CMK (cell line): ENCODE data around the gene REP15.
"Not testable (repeated sequence)": the region's sequence is repeated elsewhere in the genome, so short reads cannot be mapped to it uniquely, and the experiment has no call there.

ENCODE experiments used
- DNase-seq: peaks from one replicate; pipeline ENCODE4 v3.0.0-alpha.2; 2010; ENCODE audit warnings: low read depth

REP15 gene

DNA sequence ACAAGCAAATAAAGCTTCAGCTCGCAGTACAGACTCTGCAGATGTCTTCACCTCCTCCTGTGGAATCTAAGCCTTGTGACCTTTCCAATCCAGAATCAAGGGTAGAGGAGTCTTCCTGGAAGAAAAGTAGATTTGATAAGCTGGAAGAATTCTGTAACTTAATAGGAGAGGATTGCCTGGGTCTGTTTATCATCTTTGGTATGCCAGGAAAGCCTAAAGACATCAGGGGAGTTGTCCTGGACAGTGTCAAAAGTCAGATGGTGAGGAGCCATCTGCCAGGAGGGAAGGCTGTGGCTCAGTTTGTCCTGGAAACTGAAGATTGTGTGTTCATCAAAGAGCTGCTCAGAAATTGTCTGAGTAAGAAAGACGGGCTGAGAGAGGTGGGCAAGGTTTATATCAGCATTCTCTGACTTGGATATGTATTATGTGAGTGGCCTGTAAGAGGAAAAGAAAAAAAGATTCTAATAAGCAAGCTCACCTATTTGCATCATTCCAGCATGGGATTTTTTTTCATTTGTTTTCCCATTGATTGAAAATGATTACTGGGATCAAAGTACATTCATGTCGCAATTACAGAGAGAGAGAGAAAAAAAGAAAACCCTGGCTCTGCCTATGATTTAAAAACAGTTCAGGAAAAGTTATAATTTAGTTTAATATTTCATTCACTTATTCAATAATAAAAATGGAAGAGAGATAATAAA is 767 bp downstream of the REP15 start:
- no peak for DNase-seq

DNA sequence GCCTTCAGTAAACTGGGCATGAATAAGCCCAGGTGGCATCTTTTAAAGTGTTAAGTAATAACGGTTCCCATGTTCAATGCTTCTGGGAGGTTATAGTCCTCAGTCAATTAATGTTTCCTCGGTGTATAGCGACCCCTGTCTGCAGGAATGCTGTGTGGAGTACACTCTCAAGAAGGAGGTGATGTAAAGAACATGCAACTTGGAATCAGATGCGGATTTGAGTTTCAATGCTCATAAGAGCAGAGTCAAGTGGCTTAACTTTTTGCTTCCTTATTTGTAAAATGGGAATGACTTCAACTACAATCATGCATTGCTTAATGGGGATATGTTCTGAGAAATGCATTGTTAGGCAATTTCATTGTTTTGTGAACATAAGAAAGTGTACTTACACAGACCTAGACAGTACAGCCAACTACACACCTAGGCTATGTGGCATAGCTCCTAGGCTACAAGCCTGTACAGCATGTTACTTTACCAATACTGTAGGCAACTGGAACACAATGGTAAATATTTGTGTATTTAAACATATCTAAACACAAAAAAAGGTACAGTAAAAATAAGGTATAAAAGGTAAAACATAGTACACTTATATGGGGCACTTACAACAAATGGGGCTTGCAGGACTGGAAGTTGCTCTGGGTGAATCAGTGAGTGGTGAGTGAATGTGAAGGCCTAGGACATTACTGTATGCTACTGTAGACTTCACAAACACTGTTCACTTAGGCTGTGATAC is 7.6 kb downstream of the REP15 start:
- DNase-seq, result peak; percentile 56

DNA sequence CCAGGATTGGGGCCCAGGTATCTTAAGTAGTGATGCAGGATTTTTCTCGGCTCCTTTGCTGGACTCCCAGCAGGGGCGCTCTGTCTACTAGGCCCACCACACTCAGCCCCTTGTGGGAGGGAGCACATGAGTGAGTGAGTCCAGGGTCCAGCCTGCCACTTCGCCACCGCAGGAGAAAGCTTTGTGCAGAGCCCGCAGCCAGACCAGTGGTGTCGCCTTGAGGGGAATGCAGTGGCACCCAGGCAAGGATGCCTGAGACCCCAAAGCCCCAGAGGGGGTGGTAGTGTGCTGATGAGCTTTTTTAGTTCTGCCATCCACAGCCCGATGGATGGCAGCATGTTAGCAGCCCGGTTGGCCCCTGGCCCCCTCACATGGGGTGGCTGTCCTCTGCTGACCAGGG is 9.0 kb downstream of the REP15 start:
- DNase-seq, result no peak

DNA sequence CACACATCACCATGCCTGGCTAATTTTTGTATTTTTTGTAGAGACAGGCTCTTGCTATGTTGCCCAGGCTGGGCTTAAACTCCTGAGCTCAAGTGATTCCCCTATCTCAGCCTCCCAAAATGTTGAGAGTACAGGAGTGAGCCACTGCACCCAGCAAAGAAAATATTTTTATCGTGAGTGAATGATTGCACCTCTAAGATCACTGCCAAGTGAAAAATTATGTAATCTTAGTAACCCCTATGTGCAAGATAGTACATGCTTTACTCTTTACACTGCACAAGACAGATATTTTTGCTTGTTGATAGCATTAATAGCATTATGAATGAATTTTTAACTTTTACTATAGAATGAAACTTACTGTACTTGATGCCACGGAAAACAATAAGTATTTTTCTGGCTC is 11.0 kb downstream of the REP15 start:
- no peak for DNase-seq

DNA sequence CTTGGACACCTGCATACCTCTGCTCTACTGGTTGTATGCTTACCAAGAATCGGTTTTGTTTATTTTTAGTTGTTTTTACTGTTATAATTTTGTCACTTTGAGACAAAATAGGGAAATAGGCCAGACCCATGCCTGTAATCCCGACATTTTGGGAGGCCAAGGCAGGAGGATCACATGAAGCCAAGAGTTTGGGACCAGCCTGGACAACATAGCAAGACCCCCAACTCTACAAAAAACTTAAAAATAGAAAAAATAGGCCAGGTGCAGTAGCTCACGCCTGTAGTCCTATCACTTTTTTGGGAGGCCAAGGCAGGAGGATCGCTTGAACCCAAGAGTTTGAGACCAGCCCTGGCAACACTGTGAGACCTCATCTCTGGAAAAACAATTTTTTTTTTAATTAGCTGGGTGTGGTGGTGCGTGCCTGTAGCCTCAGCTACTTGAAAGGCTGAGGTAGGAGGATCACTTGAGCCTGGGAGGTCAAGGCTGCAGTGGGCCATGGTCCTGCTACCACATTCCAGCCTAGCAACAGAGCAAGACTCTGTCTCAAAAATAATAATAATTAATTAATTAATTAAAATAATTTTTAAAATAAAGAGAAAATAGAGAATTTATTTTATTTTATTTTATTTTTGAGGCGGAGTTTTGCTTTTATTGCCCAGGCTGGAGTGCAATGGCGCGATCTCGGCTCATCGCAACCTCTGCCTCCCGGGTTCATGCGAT is 13.1 kb downstream of the REP15 start:
- no peak for DNase-seq

DNA sequence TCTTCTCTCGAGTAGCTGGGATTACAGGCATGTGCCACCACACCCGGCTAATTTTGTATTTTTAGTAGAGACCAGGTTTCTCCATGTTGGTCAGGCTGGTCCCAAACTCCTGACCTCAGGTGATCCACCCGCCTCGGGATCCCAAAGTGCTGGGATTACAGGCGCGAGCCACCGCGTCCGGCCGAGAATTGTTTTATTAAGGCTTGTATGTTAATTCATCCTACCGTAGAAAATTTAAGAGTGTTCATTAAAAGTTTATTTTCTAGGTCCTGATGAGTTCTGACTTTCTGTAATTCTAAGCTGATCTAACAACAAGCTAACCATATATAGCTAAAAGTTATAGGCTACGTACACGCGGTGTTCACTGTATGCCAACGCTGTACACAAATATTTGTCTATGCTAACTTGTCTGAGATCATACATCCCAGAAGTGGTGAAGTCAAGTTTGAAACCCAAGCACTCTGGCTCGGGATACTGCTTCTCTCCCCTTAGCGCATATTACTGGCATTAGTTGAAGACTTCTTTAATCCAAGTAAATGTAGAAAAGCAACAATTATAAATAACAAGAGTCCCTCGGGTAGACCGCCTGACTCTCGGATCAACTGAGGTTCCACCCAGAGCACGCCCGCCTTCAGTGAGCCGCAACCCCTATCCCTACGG is 13.8 kb downstream of the REP15 start:
- DNase-seq, result no peak

DNA sequence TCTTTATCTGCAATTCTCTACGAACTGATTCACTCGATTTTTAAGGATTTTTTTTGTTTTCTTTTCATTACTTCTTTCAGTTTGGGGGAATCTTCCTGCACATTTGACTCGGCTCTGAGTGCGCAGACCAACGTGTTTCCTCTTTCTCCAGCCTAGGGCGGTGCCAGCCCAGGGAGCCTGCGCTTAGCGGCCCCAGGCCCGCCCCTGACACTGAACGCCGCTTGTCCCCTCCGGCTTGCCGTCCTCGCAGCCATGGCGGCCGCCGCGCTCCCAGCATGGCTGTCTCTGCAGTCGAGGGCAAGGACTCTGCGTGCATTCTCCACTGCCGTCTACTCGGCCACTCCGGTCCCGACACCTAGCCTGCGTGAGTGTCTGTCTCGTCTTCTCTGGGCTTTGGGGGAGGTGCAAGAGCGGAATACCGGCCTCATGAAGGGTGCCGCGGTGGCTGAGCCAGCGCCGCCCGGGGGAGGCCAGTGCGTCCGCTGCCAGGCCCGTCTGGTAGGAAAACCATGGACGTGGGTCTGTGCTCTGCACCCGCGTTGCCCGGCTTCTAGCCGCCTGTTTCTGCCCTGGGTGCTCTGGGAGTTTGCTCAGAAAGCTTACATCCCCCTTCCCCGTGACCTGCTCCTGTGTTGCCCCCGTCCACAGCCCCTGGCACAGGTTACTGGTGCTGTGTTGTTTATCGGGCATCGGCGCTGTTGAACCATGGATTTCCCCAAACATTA is 14.5 kb downstream of the REP15 start, which contains the start of gene MRPS35:
Gene MRPS35, plus strand, starts transcription at position 241 of the 725 bp plus-strand sequence. Its CDS starts 12 bp downstream, at position 253.
- DNase-seq, result peak; percentile 84

DNA sequence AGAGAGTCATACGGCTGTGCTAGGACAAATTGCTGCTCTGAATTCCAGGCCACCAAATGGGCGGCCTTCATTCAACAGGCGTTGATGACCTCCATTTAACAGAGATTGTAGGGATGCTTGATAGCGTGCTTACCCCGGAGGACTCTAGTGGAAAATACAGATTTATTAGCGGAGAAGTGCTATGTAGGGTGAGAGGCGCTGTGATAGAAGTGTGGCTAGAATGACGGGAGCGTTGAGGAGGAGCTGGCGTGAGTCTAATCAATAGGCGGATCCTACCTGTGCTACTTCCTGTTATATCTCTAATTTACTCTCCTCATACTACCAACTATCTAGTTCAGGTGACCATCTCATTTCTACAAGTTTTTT is 15.1 kb downstream of the REP15 start:
- DNase-seq, result no peak

DNA sequence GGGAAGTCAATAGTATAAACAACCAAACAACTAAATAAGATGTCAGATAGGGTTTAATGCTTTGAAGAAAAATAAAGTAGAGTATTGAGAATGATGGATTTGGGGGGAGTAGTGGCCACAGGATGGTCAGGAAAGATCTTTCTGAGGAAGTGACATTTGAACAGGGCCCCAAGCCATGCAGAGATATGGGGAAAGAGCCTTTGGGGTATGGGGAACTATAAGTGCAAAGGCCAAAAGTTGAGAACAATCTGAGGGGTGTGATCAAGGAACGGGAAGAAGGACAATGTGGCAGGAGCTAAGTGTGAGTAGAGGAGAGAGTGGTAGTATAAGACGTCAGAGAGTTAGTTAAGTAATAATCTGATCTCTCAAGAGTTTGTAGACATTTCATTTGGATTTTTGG is 15.7 kb downstream of the REP15 start:
- DNase-seq, result no peak

DNA sequence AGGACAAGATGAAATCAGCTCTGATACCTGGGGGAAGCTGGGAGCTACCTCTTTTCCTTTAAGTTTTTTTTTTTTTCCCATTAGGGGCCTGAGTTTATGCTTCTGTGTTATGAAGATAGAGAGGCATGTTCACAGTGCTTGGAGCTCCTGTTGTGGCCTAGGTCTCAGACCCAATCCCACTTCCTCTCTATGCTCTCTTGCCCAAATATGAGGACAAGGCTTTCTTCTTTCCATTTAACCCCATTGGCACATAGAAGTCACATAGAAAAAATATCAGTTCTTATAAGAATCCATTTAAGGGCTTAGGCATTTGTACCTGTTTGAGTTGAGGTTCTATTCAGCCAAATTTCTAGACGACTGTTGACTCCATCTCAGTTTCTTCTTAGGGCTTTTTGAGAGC is 27.0 kb downstream of the REP15 start:
- DNase-seq, result no peak

DNA sequence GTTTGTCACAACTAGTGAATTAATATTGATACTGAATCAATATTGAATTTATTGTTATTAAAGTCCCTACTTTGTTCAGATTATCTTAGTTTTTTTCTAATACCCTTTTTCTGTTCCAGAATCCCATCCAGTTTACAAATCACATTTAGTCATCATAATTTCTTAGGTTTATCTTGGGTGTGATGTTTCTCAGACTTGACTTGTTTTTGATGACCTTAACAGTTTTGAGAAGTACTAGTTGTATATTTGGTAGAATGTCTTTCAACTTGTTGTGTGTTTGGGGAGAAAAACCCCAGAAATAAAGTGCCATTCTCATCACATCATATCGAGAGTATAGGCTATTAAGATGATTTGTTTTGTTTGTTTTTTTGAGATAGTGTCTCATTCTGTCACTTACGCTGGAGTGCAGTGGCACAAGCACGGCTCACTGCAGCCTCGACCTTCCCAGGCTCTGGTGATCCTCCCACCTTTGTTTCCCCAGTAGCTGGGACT is 33.9 kb downstream of the REP15 start:
- no peak for DNase-seq

DNA sequence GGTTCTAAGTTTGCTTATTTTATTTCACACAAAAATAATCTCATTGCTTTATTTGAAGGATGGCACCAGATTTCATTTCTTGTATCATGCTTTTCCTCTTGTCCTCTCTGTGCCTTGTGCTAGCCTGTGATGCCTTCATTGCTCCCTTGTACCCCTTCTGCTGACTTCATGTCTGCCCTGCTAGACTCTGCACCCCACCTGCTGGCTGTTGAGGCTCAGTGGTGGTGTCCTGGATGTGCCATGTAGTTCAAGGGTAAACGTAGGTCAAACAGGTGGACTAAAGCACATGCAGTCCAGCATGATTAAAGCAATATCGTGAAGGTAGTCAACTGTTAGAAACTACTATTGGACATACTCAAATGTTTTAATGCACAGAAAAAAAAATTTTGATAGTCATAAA is 36.0 kb downstream of the REP15 start:
- no peak for DNase-seq

DNA sequence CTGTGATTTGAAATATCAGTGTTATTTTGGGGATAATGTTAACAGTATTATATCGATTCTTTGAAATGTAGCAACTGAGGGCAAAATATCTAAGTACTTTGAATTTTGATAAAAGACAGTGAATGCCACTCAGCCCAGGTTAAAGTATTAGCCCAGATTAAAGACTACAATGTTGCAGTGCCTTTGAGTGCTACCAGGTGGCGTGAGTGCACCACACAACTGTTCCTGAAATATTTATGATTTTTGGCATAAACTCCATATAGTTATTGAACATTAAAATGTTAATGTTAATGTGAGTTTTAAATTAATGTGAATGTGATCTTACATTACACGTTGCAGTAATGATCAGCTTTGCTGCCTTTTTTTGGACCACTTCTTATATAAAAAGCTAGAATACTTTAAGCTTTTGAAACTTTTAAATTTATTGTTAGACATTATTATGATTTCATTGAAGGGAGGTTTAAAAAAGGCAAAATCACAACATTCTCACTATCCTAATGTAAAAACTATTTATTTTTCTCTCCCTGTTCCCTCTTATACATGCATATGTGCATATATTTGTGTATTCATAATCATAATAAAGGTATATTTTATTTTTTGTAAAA is 36.9 kb downstream of the REP15 start:
- DNase-seq, result no peak

DNA sequence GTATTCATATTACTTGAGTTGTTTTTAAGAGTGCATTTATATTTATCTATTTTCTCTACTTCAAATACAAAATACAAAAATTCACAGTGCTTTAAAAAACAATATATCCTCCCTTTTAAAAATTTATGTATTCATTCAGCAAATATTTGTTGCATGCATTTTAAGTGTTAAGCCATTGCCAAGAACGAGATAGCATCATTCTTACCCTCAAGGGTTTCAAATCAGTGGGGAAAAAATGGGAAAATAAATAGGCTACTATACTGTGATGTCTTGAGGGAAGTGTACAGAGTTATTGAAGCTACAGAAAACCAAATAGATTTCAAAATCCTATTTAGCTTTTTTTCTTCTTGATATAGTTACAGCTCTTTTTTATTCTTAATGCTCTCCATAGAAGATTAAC is 37.5 kb downstream of the REP15 start:
- DNase-seq, result no peak

DNA sequence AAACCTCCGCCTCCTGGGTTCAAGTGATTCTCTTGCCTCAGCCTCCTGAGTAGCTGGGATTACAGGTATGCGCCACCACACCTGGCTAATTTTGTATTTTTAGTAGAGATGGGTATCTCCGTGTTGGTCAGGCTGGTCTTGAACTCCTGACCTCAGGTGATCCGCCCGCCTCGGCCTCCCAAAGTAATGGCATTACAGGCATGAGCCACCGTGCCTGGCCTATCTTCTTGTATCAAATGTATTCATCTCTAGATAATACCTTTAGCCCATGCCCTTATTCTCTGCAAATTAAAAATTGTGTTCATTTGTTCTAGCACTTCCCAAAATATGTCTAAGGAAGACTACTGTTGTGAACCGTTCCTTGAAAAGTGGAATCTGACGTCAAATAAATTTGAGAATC is 38.1 kb downstream of the REP15 start:
- DNase-seq, result not testable (repeated sequence)

DNA sequence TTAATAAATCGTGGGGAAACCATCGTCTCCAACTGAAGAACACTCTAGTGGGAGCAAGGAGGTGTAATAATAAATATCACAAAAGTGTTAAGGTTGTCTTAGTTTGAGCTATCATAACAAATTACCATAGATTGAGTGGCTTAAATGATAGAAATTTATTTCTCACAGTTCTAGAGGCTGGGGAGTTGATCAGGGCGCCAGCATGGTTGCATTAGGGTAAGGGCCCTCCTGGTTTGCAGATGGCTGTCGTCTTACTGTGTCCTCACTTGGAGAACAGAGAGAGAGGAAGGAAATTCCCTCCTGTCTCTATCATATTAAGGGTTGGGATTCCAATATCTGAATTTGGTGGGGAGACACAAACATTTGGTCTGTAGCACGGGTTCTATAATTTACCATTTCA is 47.4 kb downstream of the REP15 start:
- no peak for DNase-seq

DNA sequence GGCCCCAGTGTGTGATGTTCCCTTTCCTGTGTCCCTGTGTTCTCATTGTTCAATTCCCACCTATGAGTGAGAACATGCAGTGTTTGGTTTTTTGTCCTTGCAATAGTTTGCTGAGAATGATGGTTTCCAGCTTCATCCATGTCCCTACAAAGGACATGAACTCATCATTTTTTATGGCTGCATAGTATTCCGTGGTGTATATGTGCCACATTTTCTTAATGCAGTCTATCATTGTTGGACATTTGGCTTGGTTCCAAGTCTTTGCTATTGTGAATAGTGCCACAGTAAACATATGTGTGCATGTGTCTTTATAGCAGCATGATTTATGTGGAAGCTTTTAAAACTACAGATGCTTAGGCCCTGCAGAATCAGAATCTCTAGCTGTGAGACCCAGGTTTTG is 49.5 kb downstream of the REP15 start:
- DNase-seq, result not testable (repeated sequence)
